Mucosa of descending colon (tissue), 3 donors: ENCODE results near the gene XIRP2. TPM values are rescaled to one million over a fixed set of nuclear protein-coding genes. Genes with fewer than 3 reads are reported as not detected.

Experiments
- ATAC-seq: fragments of 200-7000 bp; cut with Tn5 transposase; one replicate; pipeline ENCODE4 v1.9.1; 2020; ENCODE audit warnings: mild to moderate bottlenecking, moderate library complexity
- DNase-seq, 3 donors: peaks; one replicate each; pipeline ENCODE4 v3.0.0-alpha.2; 2020
- H3K36me3 ChIP-seq: fragments of 200-600 bp; one replicate; pipeline ENCODE4 v1.8.0; 2021; ENCODE audit warnings: low read depth, mild to moderate bottlenecking
- H3K4me1 ChIP-seq: fragments of 200-600 bp; one replicate; pipeline ENCODE4 v1.8.0; 2021; ENCODE audit warnings: low read depth, mild to moderate bottlenecking
- H3K4me3 ChIP-seq: fragments of 200-600 bp; one replicate; pipeline ENCODE4 v1.8.0; 2021; ENCODE audit warnings: mild to moderate bottlenecking
- H3K9me3 ChIP-seq: fragments of 200-600 bp; one replicate; pipeline ENCODE4 v1.8.0; 2021; ENCODE audit warnings: mild to moderate bottlenecking
- CTCF ChIP-seq: fragments of 200-600 bp; IDR thresholded peaks from one replicate; pipeline ENCODE4 v1.8.0; 2022; ENCODE audit warnings: antibody characterized with exemption, mild to moderate bottlenecking
- intact Hi-C, 2 donors: fragments of 100-400 bp; cut with DNase I in 1 of 2; cut with micrococcal nuclease in 1 of 2; formaldehyde crosslinking; loops; one replicate each; pipeline versions ENCODE4 v1.11.0 to v1.11.1; 2022; cut with DNase I, micrococcal nuclease
- total RNA-seq, 3 donors: library from RNA; stranded (reverse); fragmentation: NEBNext Ultra II Directional in 2 of 3; extraction: Animal tissue kit (Norgen Biotek cat#: 25700) in 2 of 3; gene quantifications; one replicate each; pipeline versions ENCODE4 v1.2.1 to v1.2.4, GENCODE V29; 2021 to 2023
- donor health status: DM: no; HTN: no; CAD: no; lungs with moderate emphysema.
- donor health status: DM: no; HTN: no; CAD: no.
- donor health status: DM: no; HTN: yes; CAD: no.

Gene XIRP2
- total RNA-seq, 3 donors from 2014 or later: 0.29 to 0.55 TPM; not detected in 1

- DNase-seq: no peak
- intact Hi-C loops: no loop called here
- no peak for ATAC-seq
- Histone ChIP-seq H3K36me3 (no peaks in the 10 kb centered on the region), H3K9me3 (peaks cover 2% of the 10 kb centered on the region), H3K4me1 (no peaks in the 10 kb centered on the region), H3K4me3 (no peak overlapping the region)
- no peak for TF ChIP-seq CTCF
Measured at GRCh38 chr2:166917415-166917814, 29.1 kb downstream of the XIRP2 start.

GRCh38 chr2:166921261-166921896, 33.1 kb downstream of the XIRP2 start:
- ATAC-seq: no peak

GRCh38 chr2:166924967-166925366, 36.7 kb downstream of the XIRP2 start:
- ATAC-seq (no peak), DNase-seq (no peak)
- TF ChIP-seq CTCF: no peak
- no peaks in the 10 kb centered on the region for H3K36me3 ChIP-seq
- H3K9me3 ChIP-seq: no peaks in the 10 kb centered on the region
- H3K4me3 ChIP-seq: no peak overlapping the region
- intact Hi-C loops: no loop called here
- H3K4me1 ChIP-seq: no peaks in the 10 kb centered on the region

More at GRCh38 chr2:166921261-166921896, 33.1 kb downstream of the XIRP2 start:
- intact Hi-C loops: no loop called here
- no peak for TF ChIP-seq CTCF
- Histone ChIP-seq H3K36me3 (no peaks in the 10 kb centered on the region), H3K4me1 (no peaks in the 10 kb centered on the region), H3K9me3 (no peaks in the 10 kb centered on the region), H3K4me3 (no peak overlapping the region)
- no peak for DNase-seq

GRCh38 chr2:166926657-166927056, 38.4 kb downstream of the XIRP2 start:
- no peak for DNase-seq
- TF ChIP-seq CTCF: no peak
- Histone ChIP-seq H3K9me3 (no peaks in the 10 kb centered on the region), H3K36me3 (no peaks in the 10 kb centered on the region), H3K4me1 (no peaks in the 10 kb centered on the region), H3K4me3 (no peak overlapping the region)
- intact Hi-C loops: no loop called here
- ATAC-seq: no peak

GRCh38 chr2:166932032-166932431, 43.8 kb downstream of the XIRP2 start:
- ATAC-seq: no peak
- intact Hi-C loops: no loop called here
- DNase-seq: no peak
- TF ChIP-seq CTCF: no peak
- Histone ChIP-seq H3K4me3 (no peak overlapping the region), H3K4me1 (no peaks in the 10 kb centered on the region), H3K9me3 (no peaks in the 10 kb centered on the region), H3K36me3 (no peaks in the 10 kb centered on the region)

- Histone ChIP-seq H3K4me3 (no peak overlapping the region), H3K4me1 (no peaks in the 10 kb centered on the region), H3K9me3 (no peaks in the 10 kb centered on the region), H3K36me3 (no peaks in the 10 kb centered on the region)
- ATAC-seq (no peak), DNase-seq (no peak)
- intact Hi-C loops: no loop called here
- no peak for TF ChIP-seq CTCF
Measured at GRCh38 chr2:166934817-166935216, 46.5 kb downstream of the XIRP2 start.
